HG02870 (cell line): ENCODE results near the gene TARS3.
A peak's percentile ranks its signal among the peaks of the same experiment; 100 is the strongest.
"Not testable (repeated sequence)": the region's sequence is repeated elsewhere in the genome, so short reads cannot be mapped to it uniquely, and the experiment has no call there.

Experiments used
- ATAC-seq: cut with Tn5 transposase; IDR thresholded peaks from one replicate; pipeline ENCODE4 v1.9.1; 2021; ENCODE audit warnings: mild to moderate bottlenecking, moderate library complexity; ENCODE audit not compliant: unreplicated experiment

TARS3 gene

GRCh38 chr15:101723874-101724674 is at the start of gene TARS3:
Gene TARS3, minus strand, starts transcription at chr15:101724473. Its CDS starts 86 bp downstream, at chr15:101724387.
- ATAC-seq, result peak; percentile 81

- no peak for ATAC-seq
Measured at GRCh38 chr15:101773496-101774100, 49.3 kb upstream of the TARS3 start.

DNA sequence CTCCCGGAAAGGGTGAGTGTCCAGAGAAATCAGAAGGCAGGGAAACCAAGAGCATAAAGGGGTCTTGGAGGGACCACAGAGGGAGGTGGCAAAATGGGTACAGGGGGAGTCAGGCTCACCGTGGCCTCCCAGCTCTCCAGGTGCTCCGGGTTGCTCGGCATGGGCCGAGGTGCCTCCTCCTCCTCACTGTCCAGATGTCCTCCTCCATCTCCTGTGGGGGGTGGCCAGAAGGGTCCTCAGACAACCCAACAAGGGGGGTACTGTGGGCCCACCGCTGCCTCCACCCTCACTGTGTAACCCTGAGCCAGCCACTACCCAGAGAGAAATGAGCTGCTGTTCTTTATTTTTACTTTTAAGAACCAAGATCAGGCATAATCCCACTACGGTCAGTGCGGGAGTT is 48.6 kb upstream of the TARS3 start:
- ATAC-seq, result no peak

- ATAC-seq, result not testable (repeated sequence)
Measured at GRCh38 chr15:101767083-101767640, 42.9 kb upstream of the TARS3 start.

- ATAC-seq, result no peak
Measured at GRCh38 chr15:101765772-101766456, 41.6 kb upstream of the TARS3 start.

DNA sequence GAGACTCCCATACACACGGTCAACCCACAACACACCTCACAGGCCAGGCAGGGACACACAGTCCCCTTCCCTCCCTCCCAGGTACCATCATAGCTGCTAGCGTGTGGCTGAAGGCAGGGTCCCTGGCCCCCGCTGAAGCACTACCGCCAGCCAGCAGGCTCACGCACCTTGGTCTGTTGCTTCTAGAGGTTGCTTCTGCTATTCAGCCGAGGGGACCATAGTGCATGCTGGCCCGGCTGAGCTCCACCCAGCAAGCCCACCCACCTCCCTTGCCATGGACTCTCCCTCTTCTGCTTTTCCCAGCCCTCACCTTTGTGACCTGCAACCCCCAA is 41.0 kb upstream of the TARS3 start:
- ATAC-seq, result not testable (repeated sequence)

- not testable (repeated sequence) for ATAC-seq
Measured at GRCh38 chr15:101764669-101765339, 40.5 kb upstream of the TARS3 start.

- ATAC-seq, result peak; percentile 25
Measured at GRCh38 chr15:101746716-101747082, 22.4 kb upstream of the TARS3 start.

DNA sequence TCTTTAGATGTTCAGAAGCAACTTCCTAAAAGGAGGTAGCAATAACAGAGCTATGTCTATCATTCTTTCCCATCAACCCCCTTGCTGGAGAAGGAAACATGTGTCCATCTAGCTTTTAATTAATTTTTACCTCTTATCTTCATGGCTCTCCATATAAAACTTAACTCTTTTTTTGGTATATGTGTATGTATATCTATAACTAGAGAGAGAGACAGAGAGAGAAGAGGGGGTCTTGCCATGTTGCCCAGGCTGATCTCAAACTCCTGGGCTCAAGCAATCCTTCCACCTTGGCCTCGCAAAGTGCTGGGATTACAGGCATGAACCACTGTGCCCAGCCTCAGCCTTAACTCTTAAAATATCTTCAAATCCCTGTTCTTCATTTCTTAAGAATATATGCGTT is 10.6 kb upstream of the TARS3 start:
- not testable (repeated sequence) for ATAC-seq

- ATAC-seq, result no peak
Measured at GRCh38 chr15:101733545-101733944, 9.3 kb upstream of the TARS3 start.

- no peak for ATAC-seq
Measured at GRCh38 chr15:101732772-101733171, 8.5 kb upstream of the TARS3 start.

GRCh38 chr15:101731746-101732145 is 7.5 kb upstream of the TARS3 start:
- no peak for ATAC-seq

GRCh38 chr15:101727186-101727585 is 2.9 kb upstream of the TARS3 start:
- no peak for ATAC-seq

- ATAC-seq, result no peak
Measured at GRCh38 chr15:101725073-101725472, 800 bp upstream of the TARS3 start.

GRCh38 chr15:101724675-101725005 is 367 bp upstream of the TARS3 start:
- no peak for ATAC-seq

- ATAC-seq, result peak; percentile 49
Measured at GRCh38 chr15:101723171-101723873, 951 bp downstream of the TARS3 start.

GRCh38 chr15:101718896-101719295 is 5.4 kb downstream of the TARS3 start:
- no peak for ATAC-seq

DNA sequence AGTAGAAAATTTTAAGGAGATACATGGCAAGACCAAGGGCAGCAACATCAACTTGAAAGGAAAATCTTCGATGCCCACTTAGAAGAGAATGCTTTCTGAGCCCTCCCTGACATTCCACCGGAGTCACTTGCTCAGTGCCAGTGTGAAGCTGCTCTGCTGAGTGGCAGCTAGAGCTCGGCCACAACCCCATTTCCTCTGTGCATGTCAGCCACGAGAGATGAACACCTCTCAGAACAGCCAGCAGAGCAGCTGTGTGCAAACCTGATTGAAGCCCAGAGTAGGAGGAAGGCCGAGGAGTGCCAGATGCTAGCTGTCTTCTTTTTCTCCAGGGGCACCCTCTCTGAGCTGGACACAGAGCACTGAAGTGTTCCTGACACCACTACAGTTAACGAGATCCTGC is 12.2 kb downstream of the TARS3 start:
- no peak for ATAC-seq

DNA sequence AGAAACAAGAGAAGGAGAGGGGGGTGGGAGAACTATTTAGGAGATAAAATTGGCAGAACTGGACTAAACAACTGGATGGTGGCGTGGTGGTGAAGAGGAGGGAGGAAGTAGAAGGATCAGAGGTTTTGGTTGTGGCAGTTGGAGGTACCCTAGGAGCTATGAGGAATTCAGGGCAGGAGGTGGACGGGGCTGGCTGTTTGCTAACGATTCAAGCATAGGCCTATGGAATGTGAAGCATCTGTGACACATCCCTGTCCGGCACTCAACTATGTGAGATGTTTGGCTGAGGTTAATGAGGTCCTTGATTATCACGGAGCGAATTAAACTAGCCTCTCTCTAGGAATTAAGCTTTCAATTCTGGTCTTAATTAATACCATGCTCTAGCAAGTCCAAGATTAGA is 13.5 kb downstream of the TARS3 start:
- ATAC-seq, result no peak

DNA sequence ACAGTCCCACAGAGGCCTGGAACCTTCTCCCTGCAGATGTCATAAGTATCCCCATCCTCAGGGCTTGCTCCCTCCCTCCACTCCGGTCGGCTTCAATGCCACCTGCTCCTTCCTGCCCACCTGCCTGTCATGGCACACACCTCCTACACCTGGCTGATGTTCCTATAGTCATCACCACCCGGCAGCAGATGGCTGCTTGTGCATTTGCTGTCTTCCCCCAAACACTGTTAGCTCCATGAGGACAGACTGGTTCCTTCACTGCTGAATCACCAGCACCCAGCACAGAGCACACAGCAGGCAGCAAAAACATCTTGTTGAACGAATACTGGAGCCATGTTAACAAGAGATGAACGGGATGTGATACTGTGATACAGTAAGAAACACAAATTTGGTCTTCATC is 14.8 kb downstream of the TARS3 start:
- no peak for ATAC-seq

- ATAC-seq, result no peak
Measured at GRCh38 chr15:101707983-101708382, 16.3 kb downstream of the TARS3 start.
